HG03378 (cell line): Measurements from ENCODE around the gene CAPN11.
"Not testable (repeated sequence)": the region's sequence is repeated elsewhere in the genome, so short reads cannot be mapped to it uniquely, and the experiment has no call there.

Experiments
- ATAC-seq: cut with Tn5 transposase; IDR thresholded peaks from one replicate; pipeline ENCODE4 v1.9.1; 2021; ENCODE audit warnings: mild to moderate bottlenecking, moderate library complexity; ENCODE audit not compliant: unreplicated experiment

Gene CAPN11

DNA sequence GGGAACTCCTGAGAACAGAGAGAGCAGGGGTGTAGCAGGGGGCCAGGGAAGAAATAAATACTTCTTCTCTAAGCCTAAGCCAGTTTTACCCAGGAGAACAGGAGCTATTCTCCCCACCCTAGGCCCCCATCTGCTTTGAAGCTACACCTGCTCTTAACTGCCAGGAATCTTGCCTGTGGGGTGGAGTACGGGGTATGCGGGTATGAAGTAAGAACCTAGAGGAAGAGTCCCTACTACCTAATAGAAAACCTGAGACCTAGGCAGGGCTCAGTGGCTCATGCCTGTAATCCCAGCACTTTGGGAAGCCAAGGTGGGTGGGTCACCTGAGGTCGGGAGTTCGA is 66.3 kb downstream of the CAPN11 start:
- no peak for ATAC-seq

DNA sequence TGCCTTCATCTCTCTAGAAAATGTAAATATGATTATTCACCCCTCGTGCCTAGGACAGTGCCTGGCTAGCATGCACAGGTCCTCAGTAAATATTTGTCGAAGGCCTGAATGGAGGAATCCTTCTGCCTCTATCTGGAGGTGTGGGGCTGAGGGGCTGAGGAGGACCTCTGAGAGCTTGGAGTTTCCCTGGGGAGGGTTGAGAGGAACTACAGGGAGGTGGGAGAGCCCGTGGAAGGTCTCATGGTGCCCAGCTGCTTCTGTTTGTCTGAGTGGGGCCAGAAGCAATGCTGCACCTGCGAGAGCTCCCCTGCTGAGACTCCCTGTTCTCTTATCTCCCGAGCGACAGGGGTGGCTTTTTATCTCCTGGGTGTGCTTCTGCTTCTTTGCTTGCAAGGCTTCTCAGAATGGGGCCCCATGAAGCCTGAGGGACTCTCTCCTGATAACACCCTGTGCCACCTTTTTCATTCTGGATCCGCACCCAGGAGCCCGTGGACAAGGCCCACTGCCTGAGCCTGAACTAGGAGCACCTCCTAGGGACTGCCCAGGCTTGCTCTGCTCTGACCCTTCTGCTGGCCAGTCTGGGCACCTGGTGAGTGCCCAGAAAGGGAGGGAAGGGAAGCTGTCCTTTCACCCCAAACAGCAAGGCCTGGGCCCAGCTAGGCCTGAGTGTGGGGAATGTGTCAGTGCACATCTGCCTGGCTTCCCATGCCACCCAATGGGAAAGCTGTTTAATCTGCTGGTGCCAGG is 67.1 kb downstream of the CAPN11 start:
- no peak for ATAC-seq

DNA sequence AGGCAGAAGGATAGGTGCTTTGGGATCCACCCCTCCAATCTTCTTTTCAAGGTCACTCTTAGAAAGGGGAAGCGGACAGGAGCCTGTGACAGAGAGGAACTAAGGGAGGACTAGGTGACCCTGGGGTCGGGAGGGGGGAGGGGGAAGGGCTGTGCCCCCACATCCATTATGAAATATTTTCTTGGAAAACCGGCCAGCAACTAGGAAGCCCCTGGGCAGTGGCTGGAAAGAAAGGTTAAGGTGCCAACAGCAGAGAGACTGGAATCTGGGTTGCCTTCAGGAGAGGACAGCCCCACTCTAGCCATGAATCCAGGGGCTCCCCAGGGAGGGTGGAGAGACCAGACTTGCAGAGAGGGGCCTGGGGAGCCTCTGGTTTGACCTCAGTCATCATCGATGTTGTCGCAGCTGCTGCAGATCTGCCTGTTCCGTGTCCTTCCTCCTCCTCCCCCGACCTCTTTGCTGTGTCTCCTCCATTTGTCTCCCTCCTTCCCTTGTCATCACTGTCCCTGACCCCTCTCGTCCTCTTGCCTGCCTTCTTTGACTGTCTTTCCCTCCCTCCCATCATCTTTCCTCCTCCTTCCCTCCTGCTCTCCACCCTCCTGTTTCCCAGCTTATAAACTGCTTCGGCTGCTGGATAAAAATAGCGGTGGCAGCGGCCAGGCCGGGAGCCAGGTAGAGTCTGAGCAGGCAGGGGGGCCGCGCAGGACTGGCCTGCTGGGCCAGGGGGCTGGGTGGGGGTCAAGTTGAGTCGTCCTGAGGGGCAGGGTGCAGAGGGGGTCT is 67.9 kb downstream of the CAPN11 start:
- ATAC-seq = no peak

DNA sequence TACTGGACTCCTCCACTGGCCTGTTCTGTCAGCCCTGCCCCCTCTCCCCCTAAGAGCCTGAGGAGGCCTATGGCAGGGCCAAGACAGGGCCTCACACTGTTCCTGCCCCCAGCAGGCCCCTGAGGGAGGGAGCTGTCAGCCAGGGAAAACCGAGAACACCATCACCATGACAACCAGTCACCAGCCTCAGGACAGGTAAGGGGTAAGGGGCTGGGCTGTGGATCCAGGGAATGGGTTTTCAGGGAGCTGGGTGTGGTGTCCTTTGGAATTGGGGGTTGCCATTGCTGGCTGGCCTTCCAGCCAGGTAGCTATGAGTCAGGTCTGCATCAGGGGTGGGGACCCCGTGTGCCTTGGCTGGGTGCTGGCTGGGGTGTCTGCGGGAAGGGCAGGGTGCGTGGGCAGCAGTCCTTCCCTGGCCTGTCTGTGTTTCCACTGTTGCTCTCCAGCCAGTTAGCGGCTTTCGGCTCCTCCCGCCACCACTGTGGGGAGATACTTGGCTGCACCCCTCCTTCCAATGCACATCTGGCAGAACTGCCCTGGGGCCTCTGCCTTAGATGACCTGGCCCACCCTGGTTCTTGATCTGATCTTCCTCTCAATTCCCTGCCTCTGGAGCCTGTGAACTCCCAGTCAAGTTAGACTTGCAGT is 68.7 kb downstream of the CAPN11 start:
- ATAC-seq = no peak

DNA sequence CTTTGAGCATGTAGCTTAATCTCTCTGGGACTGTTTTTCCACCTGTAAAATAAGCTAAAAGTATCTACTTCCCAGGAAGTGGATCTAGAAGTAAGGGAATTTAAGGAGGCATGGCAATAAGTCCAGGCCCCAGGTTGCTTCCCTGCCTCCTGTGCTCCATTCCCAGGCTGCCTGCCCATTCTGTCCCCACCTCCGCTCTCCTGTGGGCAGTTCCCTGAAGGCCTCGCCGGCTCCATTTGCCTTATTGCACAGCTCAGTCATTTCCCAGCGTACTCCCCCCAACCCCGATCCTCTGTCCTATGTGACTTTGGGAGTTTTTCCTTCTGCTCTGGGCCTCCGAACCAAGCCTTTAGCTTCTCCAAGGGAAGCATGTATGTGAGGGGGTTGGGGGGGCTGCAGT is 69.4 kb downstream of the CAPN11 start:
- no peak for ATAC-seq

DNA sequence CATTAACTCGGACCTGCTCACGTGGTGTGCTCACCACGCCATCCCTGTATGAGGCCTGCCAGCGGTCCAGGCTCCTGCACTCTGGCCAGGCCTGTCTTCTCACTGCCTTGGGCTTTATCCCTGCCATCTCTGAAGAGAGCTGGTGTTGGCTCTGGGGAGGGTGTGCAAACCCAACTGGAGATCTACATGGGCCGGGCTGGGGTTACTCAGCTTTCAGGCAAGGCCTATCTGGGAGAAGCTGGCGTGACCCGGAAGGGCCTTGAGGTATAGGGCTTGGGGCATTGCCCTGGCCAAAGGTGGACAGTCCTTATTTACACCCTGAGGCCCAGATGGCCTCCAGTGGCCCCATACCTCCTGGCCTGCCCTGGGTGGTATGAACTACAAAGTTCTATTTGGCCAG is 69.8 kb downstream of the CAPN11 start:
- no peak for ATAC-seq

DNA sequence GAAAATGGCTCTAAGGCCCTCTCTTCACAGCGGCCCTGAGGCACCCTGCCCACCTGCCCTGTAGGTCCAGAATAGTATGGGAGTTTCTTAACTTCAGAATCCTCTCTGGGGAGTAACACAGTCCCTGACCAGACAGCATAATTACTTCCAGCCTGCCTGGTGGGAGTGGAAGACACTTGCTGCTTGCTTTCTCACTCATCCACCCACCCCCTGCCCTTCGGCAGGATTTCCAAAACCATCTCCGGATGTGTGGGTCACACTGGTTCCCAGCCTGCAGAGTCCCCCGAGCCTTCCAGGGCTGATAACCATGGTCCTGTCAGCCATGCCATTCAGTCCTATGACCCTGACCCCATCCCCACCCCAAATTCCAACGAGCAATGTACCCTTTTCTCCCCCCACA is 70.2 kb downstream of the CAPN11 start:
- ATAC-seq = no peak

DNA sequence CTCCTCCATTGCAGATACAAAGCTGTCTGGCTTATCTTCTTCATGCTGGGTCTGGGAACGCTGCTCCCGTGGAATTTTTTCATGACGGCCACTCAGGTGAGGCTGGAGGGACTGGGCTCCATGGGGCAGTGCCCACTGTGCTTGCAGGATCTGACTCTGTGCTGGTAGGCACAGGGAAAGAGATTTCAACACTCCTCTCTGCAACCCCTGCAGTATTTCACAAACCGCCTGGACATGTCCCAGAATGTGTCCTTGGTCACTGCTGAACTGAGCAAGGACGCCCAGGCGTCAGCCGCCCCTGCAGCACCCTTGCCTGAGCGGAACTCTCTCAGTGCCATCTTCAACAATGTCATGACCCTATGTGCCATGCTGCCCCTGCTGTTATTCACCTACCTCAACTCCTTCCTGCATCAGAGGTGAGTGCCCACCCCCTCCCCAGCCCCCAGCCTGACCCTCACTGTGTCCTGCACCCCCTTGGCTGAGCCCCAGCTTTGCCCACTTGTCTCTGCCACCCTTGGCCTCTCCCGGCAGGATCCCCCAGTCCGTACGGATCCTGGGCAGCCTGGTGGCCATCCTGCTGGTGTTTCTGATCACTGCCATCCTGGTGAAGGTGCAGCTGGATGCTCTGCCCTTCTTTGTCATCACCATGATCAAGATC is 70.9 kb downstream of the CAPN11 start:
- no peak for ATAC-seq

DNA sequence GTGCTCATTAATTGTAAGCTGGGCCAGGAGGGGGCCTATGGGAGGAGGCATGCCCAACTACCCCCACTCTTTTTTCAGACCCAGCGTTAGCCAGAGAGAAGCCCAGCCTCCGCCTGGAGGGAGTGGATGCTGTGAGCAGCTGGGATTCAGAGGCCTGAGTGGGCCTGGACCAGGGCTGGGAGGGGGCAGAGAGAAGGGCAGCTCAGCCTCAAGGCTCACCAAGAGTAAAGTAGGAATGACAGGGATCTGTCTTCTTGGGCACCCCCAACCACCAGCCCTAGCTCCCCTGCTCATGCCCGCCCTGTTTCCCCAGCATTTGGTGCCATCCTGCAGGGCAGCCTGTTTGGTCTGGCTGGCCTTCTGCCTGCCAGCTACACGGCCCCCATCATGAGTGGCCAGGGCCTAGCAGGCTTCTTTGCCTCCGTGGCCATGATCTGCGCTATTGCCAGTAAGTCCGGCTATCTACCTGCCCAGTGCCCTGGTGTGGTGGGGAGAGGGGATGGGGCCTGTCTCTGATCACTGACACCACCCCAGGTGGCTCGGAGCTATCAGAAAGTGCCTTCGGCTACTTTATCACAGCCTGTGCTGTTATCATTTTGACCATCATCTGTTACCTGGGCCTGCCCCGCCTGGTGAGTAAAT is 71.5 kb downstream of the CAPN11 start:
- ATAC-seq = no peak

DNA sequence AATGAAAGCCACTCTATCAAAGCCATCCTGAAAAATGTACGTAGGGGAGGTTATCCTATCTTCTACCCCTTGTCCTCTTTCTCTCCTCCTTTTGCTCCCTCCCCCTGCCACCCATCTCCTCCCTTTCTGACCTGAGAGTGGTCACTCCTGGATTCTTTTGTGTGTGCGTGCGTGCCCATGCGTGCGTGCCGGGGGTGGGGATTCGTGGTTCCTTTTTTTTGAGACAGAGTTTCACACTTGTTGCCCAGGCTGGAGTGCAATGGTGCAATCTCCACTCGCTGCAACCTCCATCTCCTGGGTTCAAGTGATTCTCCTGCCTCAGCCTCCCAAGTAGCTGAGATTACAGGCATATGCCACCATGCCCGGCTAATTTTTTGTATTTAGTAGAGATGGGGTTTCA is 72.8 kb downstream of the CAPN11 start:
- not testable (repeated sequence) for ATAC-seq

DNA sequence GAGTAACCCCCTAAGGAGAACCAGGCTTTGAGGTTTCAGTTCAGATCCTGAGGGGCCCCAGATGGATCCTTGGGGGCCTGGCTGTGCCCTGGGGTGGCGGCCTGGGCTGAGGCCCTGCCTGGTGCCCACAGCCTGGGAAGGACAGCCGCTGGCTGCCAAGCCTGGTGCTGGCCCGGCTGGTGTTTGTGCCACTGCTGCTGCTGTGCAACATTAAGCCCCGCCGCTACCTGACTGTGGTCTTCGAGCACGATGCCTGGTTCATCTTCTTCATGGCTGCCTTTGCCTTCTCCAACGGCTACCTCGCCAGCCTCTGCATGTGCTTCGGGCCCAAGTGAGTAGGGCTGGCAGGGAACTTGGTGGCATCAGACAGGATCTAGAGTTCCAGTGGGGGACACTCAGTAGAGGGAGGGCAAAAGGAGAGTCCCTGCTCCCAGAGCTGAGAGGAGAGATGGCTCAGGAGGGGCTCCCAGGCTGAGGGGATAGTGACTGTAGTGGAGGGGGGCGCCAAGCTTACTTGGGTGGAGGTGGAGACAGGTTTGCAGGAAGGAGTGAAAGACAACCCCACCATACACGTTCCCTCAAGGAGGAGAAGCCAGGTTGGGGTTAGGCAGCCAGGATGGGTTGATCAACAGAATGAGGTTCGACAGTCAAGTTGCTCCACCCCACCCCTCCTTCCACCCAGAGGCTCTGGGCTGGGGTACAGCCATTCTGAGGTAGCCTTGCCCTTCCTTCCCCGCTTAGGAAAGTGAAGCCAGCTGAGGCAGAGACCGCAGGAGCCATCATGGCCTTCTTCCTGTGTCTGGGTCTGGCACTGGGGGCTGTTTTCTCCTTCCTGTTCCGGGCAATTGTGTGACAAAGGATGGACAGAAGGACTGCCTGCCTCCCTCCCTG is 74.3 kb downstream of the CAPN11 start:
- no peak for ATAC-seq

DNA sequence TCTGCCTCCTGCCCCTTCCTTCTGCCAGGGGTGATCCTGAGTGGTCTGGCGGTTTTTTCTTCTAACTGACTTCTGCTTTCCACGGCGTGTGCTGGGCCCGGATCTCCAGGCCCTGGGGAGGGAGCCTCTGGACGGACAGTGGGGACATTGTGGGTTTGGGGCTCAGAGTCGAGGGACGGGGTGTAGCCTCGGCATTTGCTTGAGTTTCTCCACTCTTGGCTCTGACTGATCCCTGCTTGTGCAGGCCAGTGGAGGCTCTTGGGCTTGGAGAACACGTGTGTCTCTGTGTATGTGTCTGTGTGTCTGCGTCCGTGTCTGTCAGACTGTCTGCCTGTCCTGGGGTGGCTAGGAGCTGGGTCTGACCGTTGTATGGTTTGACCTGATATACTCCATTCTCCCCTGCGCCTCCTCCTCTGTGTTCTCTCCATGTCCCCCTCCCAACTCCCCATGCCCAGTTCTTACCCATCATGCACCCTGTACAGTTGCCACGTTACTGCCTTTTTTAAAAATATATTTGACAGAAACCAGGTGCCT is 75.0 kb downstream of the CAPN11 start:
- ATAC-seq = no peak
